EL (cell line): ENCODE results near the gene ASTL.
"Not testable (repeated sequence)": the region's sequence is repeated elsewhere in the genome, so short reads cannot be mapped to it uniquely, and the experiment has no call there.

Experiments used
- DNase-seq: peaks from one replicate; pipeline ENCODE4 v3.0.0-alpha.2; 2016

Gene ASTL

GRCh38 chr2:96138179-96139145, at the start of gene ASTL:
TSS of gene ASTL (minus strand) at chr2:96138502. CDS start at chr2:96138436, 66 bp downstream.
- peak; percentile 33 for DNase-seq

GRCh38 chr2:96186562-96186961, 48.3 kb upstream of the ASTL start:
- DNase-seq = no peak

- no peak for DNase-seq
Observed at GRCh38 chr2:96185516-96185915, 47.2 kb upstream of the ASTL start.

DNA sequence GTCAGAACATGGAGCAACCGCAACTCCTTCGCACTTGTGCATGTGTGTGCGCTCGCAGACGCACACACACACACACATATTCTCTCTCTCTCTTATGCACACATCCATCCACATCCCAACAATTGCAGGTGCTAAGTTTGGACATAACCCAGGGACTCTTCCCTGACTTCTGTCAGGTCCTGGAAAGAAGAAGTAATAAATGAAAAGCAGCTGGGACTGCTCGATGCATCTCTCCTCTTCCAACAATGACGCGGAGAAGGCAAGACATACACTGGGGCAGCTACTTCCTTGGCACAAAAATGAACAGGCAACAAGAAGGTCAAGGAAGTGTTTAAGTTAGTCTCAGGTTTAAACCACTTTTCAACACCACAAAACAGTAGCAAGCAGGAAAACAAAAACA, 46.7 kb upstream of the ASTL start:
- no peak for DNase-seq

- no peak for DNase-seq
Observed at GRCh38 chr2:96184188-96184587, 45.9 kb upstream of the ASTL start.

DNA sequence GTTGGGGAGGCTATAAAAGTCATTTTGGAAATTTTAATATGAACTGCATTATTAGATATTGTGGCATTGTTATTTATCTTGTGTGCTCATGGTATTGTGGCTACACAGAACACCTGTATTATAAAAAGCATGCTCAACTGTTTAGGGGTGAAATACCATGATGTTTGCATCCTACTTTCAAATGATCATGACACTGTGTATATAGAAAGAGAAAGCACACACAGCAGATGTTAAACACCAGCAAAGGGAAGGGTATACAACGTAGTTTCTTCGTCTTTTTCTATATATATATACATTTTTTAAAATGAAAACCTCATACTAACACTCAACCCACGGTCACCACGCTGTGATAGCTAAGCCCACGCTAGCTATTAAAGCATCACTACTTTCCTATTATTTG, 43.2 kb upstream of the ASTL start:
- DNase-seq = no peak

- no peak for DNase-seq
Observed at GRCh38 chr2:96180521-96180920, 42.2 kb upstream of the ASTL start.

- no peak for DNase-seq
Observed at GRCh38 chr2:96180002-96180401, 41.7 kb upstream of the ASTL start.

GRCh38 chr2:96176661-96177060, 38.4 kb upstream of the ASTL start:
- DNase-seq = no peak

DNA sequence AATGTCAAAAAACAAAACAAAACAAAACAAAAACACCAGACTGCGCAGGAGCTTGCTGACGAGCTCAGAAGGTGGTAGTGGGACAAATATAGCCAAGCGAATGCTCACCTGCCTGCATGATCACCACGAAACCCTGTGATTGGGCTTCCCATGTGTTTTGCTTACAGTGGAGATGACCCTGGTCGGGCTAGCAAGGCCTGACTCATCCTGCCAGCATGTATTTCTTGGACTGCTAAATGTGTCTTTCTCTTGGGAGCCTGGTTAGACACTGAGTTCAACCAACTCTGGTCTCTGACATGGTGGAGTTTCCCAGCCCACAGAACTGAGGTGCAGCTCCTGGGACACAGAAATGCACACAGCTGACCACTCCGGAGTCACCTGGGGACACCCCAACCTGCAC, 37.6 kb upstream of the ASTL start:
- peak; percentile 62 for DNase-seq

- peak; percentile 68 for DNase-seq
Observed at GRCh38 chr2:96174251-96175144, 36.2 kb upstream of the ASTL start.

DNA sequence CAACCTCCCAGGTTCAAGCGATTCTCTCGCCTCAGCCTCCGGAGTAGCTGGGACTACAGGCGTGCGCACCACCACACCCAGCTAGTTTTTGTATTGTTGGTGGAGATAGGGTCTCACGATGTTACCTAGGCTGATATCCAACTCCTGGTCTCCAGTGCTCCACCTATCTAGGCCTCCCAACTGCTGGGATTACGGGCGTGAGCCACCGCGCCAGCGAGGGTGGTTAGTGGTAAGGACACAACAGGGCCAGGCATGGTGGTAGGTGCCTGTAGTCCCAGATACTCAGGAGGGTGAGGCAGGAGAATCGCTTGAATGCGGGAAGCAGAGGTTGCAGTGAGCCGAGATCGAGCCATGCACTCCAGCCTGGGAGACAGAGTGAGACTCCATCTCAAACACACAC, 33.5 kb upstream of the ASTL start:
- DNase-seq = no peak

GRCh38 chr2:96170626-96171025, 32.3 kb upstream of the ASTL start:
- no peak for DNase-seq

GRCh38 chr2:96169868-96170507, 31.7 kb upstream of the ASTL start:
- DNase-seq = no peak

GRCh38 chr2:96167407-96168013, 29.2 kb upstream of the ASTL start:
- no peak for DNase-seq

DNA sequence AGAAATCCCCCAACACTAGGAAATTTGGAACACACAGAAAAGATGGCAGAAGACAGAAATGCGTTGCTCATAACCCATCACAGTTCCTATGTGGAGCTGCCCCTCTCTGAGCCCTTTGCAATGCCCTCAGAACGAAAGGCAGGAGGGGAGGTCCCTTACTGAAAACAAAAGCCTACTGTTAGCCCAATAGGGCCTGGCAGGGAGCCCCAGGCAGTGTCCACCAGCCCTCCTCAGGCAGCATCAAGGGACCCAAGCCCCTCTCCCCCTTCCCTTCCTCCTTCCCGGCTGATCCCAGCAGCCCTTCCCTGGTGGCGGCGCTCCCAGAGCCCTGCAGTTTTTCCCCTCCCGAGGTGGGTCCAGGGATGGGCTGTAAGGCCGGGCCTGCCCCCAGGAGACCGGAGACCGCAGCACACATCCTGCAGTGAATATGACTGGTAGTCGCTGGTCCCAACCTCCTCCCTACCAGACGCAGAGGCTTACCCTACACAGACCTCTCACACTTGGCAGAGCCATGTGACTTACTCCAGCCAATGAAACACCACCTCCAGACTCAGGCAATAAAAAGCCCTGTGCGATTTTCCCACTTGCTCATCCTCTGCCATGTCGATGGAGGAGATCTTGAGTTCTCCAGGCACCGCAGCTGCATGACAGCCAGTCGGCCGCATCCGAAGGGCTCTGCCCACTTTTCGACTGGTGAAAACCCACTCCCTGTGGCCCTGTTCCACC, 26.3 kb upstream of the ASTL start:
- no peak for DNase-seq

DNA sequence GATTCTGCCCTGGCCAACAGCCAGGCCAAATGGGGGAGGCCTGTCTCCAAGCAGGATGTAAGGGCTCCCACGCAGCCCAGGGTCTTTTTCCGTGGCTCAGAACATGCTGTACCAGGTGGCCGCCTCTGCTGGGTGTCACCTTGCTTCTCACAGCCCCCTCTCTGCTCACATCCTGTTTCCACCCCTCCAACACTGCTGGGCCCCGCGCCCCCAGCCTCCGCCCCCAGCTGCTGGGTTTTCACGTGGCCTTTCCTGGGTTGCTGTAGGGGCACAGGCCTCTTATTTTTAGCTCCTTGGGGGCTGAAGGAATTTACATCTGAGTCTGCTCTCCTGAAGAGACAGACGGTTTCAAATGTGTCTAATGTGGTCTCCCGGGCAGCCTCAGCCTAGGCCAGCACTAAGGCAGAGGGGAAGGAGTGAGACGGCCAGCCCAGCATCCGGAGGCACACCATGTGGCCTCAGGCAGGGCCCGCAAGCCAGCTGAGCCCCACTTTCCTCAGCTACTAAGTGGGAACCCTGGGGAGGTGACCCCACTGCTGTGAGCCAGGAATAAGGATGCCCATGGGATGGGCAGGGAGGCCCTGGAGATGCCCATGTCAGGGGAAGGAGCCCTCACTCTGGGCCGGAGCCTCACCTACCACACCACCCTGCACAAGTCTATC, 25.6 kb upstream of the ASTL start:
- DNase-seq = no peak

DNA sequence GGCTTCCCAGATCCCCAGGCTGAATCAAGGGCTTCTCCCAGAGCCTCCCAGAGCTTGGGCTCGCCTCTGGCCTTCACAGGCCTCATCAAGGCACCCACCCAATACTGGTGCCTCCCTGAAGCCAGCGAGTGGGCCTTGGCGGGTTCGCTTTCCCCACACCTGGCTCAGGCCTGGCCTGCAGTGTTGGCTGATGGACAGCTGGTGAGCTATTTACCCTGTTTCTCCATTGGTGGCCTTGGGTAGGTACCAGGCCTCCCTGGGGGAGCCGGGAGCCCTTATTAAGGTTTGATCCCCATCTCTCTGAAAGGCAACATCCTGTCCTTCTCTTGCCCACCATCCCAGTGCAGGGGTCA, 25.1 kb upstream of the ASTL start:
- no peak for DNase-seq

GRCh38 chr2:96161898-96162297, 23.6 kb upstream of the ASTL start:
- DNase-seq = no peak

DNA sequence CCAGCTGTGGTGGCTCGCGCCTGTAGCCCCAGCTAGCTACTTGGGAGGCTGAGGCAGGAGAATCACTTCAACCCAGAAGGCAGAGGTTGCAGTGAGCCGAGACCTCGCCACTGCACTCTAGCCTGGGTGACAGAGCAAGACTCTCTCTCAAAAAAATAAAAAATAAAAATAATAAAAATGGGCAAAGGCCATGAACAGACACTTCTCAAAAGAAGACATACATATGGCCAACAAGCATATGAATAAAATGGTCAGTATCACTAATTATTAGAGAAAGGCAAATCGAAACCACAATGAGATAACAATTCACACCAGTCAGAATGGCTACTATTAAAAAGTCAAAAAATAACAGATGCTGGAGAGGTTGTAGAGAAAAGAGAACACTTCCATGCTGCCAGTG, 22.1 kb upstream of the ASTL start:
- not testable (repeated sequence) for DNase-seq

DNA sequence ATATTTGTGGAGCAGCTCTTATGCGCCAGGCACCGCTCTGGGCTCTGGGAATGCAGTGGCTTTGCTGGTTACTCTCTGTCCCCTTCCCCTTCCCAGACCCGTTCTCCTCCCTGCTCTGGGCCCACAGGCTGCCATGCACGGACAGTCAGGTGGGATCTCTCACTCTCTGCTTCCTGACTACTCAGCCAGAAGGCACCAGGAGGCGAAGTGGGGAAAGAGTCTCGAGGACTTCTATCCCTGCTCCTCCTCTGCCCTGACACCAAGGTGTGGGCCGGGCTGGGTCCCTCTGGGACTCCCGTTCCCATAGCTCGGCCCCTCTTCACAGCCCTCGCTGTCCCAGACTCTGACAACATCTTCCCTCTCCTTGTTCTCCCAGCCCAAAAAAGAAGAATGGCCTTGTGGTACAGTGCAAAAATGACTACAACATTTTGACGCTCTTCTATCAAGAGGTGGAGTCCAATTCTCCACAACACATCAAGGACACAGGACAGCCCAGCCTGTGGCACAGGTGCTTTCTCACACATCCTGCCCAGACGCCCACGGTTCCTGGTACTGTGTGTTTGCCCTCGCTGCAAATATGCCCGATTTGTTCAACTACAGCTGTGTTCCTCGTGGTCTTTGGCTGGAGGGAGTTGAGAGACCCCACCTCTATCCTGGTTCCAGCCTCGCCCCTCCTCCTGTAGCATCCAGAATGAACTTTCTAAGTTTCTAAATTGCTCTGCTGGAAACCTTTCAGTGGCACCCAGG, 21.0 kb upstream of the ASTL start:
- no peak for DNase-seq
